ENCODE results near the gene FYCO1. TPM values are rescaled to one million over a fixed set of nuclear protein-coding genes. Genes with fewer than 3 reads are reported as not detected.

The FYCO1 gene
- total and polyA plus RNA-seq, 2 of the 8 experiments (the other 6 are each of a cell fraction or from before 2014, with no cell fraction given) = 4.8 to 10.8 TPM

DNA sequence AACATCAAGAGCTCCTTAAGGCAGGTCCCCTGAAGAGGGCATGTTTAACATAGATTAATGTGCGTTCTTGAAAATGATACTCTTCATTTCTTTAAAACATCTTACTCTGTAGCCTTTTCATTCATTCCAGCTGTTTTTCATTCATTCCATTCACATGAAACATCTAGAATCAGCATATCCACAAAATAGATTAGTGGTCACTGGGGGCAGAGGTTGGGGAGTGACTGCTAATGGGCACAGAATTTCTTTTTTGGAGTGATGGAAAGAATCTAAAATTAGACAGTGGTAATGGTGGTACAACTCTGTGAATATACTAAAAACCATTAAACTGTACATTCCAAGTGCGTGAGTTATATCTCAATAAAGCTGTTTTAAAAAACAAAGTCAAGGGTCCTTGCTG, 67.7 kb downstream of the FYCO1 start:
- H3K4me3 ChIP-seq (ENCODE audit: extremely low read depth in 1 of 4, insufficient read depth in 2 of 4, low read depth in 3 of 4, low read length in 4 of 4) = no peak overlapping the region
- no peak overlapping the region for H2BK12ac ChIP-seq (ENCODE audit: low read depth, low read length)
- no peaks in the 10 kb centered on the region for H3K4me1 ChIP-seq (replicated peaks in 1 of 4; ENCODE audit: control insufficient read depth in 3 of 4, insufficient read depth in 4 of 4, low read length in 3 of 4)
- no peak overlapping the region for H2BK15ac ChIP-seq (ENCODE audit: low read length)
- no peak for FAIRE-seq
- no peak overlapping the region for H2AK5ac ChIP-seq (ENCODE audit: low read depth, low read length)
- H4K5ac ChIP-seq (ENCODE audit: insufficient read length, low read depth, low read length) = no peak overlapping the region
- no peak overlapping the region for H3K9ac ChIP-seq (replicated peaks in 1 of 4; ENCODE audit: extremely low read depth in 1 of 4, low read depth in 3 of 4, low read length in 3 of 4)
- no peak overlapping the region for H3K14ac ChIP-seq (ENCODE audit: insufficient read length)
- DNase-seq (ENCODE audit: low read depth in 1 of 2, low spot score in 2 of 2) = no peak
- H2BK5ac ChIP-seq (ENCODE audit: low read depth, low read length) = no peak overlapping the region
- no peak overlapping the region for H3K23ac ChIP-seq (ENCODE audit: insufficient read length)
- H3K79me1 ChIP-seq (ENCODE audit: low read depth, low read length) = no peaks in the 10 kb centered on the region; the same call in none of the 2 replicates
- no peak overlapping the region for H3K27ac ChIP-seq (ENCODE audit: low read depth, low read length)
- H3K18ac ChIP-seq (ENCODE audit: extremely low read depth, low read length) = no peak overlapping the region
- no peak overlapping the region for H2BK20ac ChIP-seq (ENCODE audit: low read length)
- H3K56ac ChIP-seq (replicated peaks; ENCODE audit: insufficient read length, low read depth, low read length) = no peak overlapping the region
- no peak overlapping the region for H4K8ac ChIP-seq (ENCODE audit: extremely low read depth, insufficient read depth, low read length)
- no peak overlapping the region for H2BK120ac ChIP-seq (replicated peaks; ENCODE audit: low read depth, low read length)
- no peaks in the 10 kb centered on the region for H3K23me2 ChIP-seq (ENCODE audit: low read depth, low read length)
- no peaks in the 10 kb centered on the region for H3K27me3 ChIP-seq (replicated peaks in 1 of 4; ENCODE audit: control insufficient read depth in 3 of 4, extremely low read depth in 1 of 4, insufficient read depth in 3 of 4, low read length in 3 of 4)
- H3K4me2 ChIP-seq (ENCODE audit: insufficient read depth in 1 of 2, low read depth in 2 of 2, low read length in 2 of 2) = no peak overlapping the region
- 87% methylated on average over 2 of the region's 2 CpGs; no CpG with 5 or more reads in 1 of the 2 experiments for WGBS, 2 experiments (ENCODE audit: extremely low coverage in 1 of 2, insufficient coverage in 1 of 2, insufficient read length in 1 of 2, insufficient replicate concordance in 2 of 2, low coverage in 1 of 2, low lambda C conversion rate in 2 of 2, missing lambda C conversion rate in 1 of 2)
- H3K9me3 ChIP-seq (ENCODE audit: insufficient read depth in 2 of 2, low read depth in 1 of 2, low read length in 1 of 2) = no peaks in the 10 kb centered on the region
- no peaks in the 10 kb centered on the region for H3K79me2 ChIP-seq (ENCODE audit: control insufficient read depth in 1 of 2, insufficient read depth in 2 of 2, low read length in 2 of 2)
- no peak overlapping the region for H3K4ac ChIP-seq (replicated peaks; ENCODE audit: insufficient read length, low read depth, low read length)
- peaks cover 0 to 7% of the 10 kb centered on the region in 2 experiments for H4K20me1 ChIP-seq (replicated peaks in 1 of 2; ENCODE audit: control insufficient read depth in 1 of 2, insufficient read depth in 2 of 2, low read length in 2 of 2)
- peaks cover 8 to 35% (median 19%) of the 10 kb centered on the region in 4 experiments; a peak in 7 of 8 replicates for H3K36me3 ChIP-seq (ENCODE audit: control insufficient read depth in 2 of 4, insufficient read depth in 4 of 4, low read length in 3 of 4)
- ChIA-PET CTCF (ENCODE audit: partially characterized antibody) (interaction anchor here (0.6 to 2.6 kb wide), 8 partner anchors 9 to 210 kb away, joined by 3 to 8 read pairs (median 4); no protein-coding TSS in a partner anchor), POLR2A (ENCODE audit: partially characterized antibody) (no interaction called here)
- no peak overlapping the region for H2AFZ ChIP-seq (ENCODE audit: low read length)
- no peak overlapping the region for H4K91ac ChIP-seq (replicated peaks; ENCODE audit: insufficient read length, low read length)
- TF ChIP-seq SIX5 (IDR thresholded peaks at IDR 0.05; ENCODE audit: low read depth, low read length) = no peak
- TF ChIP-seq BRCA1 (IDR thresholded peaks at IDR 0.05; ENCODE audit: low read depth, low read length) = no peak
- no peak for TF ChIP-seq JUN (IDR thresholded peaks at IDR 0.05; ENCODE audit: low read depth, low read length)
- TF ChIP-seq CREB1 (IDR thresholded peaks at IDR 0.05) = no peak
- no peak for TF ChIP-seq MAX (IDR thresholded peaks at IDR 0.05)
- no peak for TF ChIP-seq YY1 (IDR thresholded peaks at IDR 0.05; ENCODE audit: low read depth, low read length)
- TF ChIP-seq RBBP5 (IDR thresholded peaks at IDR 0.05; ENCODE audit: borderline replicate concordance, low read depth, low read length) = no peak
- TF ChIP-seq FOSL1 (IDR thresholded peaks at IDR 0.05; ENCODE audit: insufficient read depth, low read depth, low read length) = no peak
- no peak for TF ChIP-seq ZNF274 (IDR thresholded peaks at IDR 0.05; ENCODE audit: borderline replicate concordance, extremely low read depth, low read length)
- no peak for TF ChIP-seq TEAD4 (IDR thresholded peaks at IDR 0.05; ENCODE audit: low read depth, low read length)
- TF ChIP-seq PHF8 (conservative IDR thresholded peaks at IDR 0.05; ENCODE audit: low read depth, low read length) = no peak
- no peak for TF ChIP-seq TCF12 (IDR thresholded peaks at IDR 0.05; ENCODE audit: low read depth, low read length)
- no peak for TF ChIP-seq TAF1 (IDR thresholded peaks at IDR 0.05; ENCODE audit: low read depth, low read length)
- TF ChIP-seq POLR2AphosphoS5 (IDR thresholded peaks at IDR 0.05; ENCODE audit: low read depth, low read length) = no peak
- no peak for TF ChIP-seq POU5F1 (IDR thresholded peaks at IDR 0.05; ENCODE audit: low read depth, low read length)
